Activated CD4-positive, alpha-beta T cell treated with anti-CD3 and anti-CD28 coated beads, Interleukin-2, amount 10 ng/mL, durations not matched to agents 7 days and 5 days (primary cell): Measurements from ENCODE around the gene SLC9C2. TPM values are rescaled to one million over a fixed set of nuclear protein-coding genes. Genes with fewer than 3 reads are reported as not detected.
"Not testable (repeated sequence)": the region's sequence is repeated elsewhere in the genome, so short reads cannot be mapped to it uniquely, and the experiment has no call there.

Experiments
- CTCF ChIA-PET: fragments of 350-600 bp; sonication (Branson Sonifier 250); formaldehyde crosslinking; loops from one replicate; lab custom pipeline; 2021; ENCODE audit warnings: antibody characterized with exemption; lab: Charles Lee
- POLR2A ChIA-PET: fragments of 350-600 bp; sonication (Branson Sonifier 250); formaldehyde crosslinking; loops from one replicate; lab custom pipeline; 2021; ENCODE audit warnings: antibody characterized with exemption; lab: Charles Lee
- DNase-seq: peaks from one replicate; pipeline ENCODE4 v3.0.0-alpha.2; 2020
- H3K27ac Mint-ChIP-seq: one replicate; pipeline ENCODE4 v1.8.0; 2021; ENCODE audit warnings: mild to moderate bottlenecking, moderate library complexity, mixed read lengths
- H3K27me3 Mint-ChIP-seq: one replicate; pipeline ENCODE4 v1.8.0; 2021; ENCODE audit warnings: mixed read lengths
- H3K36me3 Mint-ChIP-seq: one replicate; pipeline ENCODE4 v1.8.0; 2021; ENCODE audit warnings: low read depth, mixed read lengths
- H3K4me1 Mint-ChIP-seq: one replicate; pipeline ENCODE4 v1.8.0; 2021; ENCODE audit warnings: mixed read lengths
- H3K4me3 Mint-ChIP-seq: one replicate; pipeline ENCODE4 v1.8.0; 2021; ENCODE audit warnings: mild to moderate bottlenecking, moderate library complexity, mixed read lengths
- H3K9me3 Mint-ChIP-seq: one replicate; pipeline ENCODE4 v1.8.0; 2021; ENCODE audit warnings: mixed read lengths
- total RNA-seq, 2 experiments: library from RNA; stranded (reverse); gene quantifications; one replicate each; pipeline ENCODE4 v1.2.3, GENCODE V29; 2021

Gene SLC9C2
- total RNA-seq, 2 experiments from 2014 or later, result not detected

DNA sequence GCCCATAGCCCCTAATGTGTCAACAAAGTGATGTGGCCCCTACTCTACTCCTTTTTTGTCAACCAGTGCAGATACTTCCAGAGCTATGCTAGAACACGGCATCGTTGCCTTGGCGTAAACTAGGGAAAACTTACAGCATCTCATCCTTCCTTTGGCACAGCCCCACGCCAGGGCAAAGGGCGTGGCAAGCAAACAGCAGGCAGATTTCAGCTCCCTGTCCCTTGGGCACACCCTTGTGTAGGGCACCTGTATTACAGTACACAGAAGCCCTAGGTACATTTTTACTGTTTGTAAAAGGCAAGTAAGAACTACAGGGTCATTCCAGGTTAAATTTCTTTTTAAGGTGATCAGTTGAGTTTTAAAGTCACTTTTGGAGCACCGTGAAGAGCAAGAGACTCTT, 96.4 kb downstream of the SLC9C2 start:
- no peaks in the 10 kb centered on the region for H3K4me1 Mint-ChIP-seq
- no peak overlapping the region for H3K4me3 Mint-ChIP-seq
- ChIA-PET CTCF (interaction anchor here (0.8 to 1.0 kb wide), 3 partner anchors 11 to 37 kb away, joined by 3 read pairs; no protein-coding TSS in a partner anchor), POLR2A (no interaction called here)
- DNase-seq, result no peak
- H3K9me3 Mint-ChIP-seq, result no peaks in the 10 kb centered on the region
- no peaks in the 10 kb centered on the region for H3K36me3 Mint-ChIP-seq
- H3K27me3 Mint-ChIP-seq, result peaks cover 1% of the 10 kb centered on the region
- no peak overlapping the region for H3K27ac Mint-ChIP-seq

DNA sequence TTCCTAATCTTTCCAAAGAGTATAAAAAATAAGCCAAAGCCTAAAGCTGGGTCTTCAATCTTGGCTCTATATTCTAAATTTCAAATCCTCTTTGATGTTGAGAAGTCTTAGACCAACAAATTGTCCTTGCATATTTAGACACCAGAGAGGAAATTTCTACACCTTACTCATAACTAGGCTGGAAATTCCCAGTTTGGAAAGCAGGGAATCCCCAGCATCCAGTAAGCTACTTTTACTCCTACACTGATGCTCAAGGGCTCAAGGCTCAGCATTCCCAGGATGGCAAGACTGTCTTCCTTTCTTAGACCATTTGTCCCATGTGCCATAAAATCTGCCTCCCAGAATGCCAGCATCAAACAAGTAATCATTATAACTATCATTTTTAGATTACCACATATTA, 97.5 kb downstream of the SLC9C2 start:
- DNase-seq, result no peak
- H3K36me3 Mint-ChIP-seq, result no peaks in the 10 kb centered on the region
- H3K9me3 Mint-ChIP-seq, result no peaks in the 10 kb centered on the region
- no peaks in the 10 kb centered on the region for H3K4me1 Mint-ChIP-seq
- peaks cover 1% of the 10 kb centered on the region for H3K27me3 Mint-ChIP-seq
- ChIA-PET POLR2A (no interaction called here), CTCF (interaction anchor here (0.9 to 1.8 kb wide), 3 partner anchors 10 to 23 kb away, joined by 3 read pairs; no protein-coding TSS in a partner anchor)
- H3K27ac Mint-ChIP-seq, result no peak overlapping the region
- no peak overlapping the region for H3K4me3 Mint-ChIP-seq

GRCh38 chr1:173504268-173504667, 98.6 kb downstream of the SLC9C2 start:
- H3K4me1 Mint-ChIP-seq, result no peaks in the 10 kb centered on the region
- H3K27me3 Mint-ChIP-seq, result peaks cover 1% of the 10 kb centered on the region
- H3K9me3 Mint-ChIP-seq, result no peaks in the 10 kb centered on the region
- no peak overlapping the region for H3K4me3 Mint-ChIP-seq
- ChIA-PET POLR2A (no interaction called here), CTCF (interaction anchor here (0.5 to 1.8 kb wide), 5 partner anchors 15 to 333 kb away, joined by 3 to 4 read pairs (median 3); no protein-coding TSS in a partner anchor)
- no peaks in the 10 kb centered on the region for H3K36me3 Mint-ChIP-seq
- no peak overlapping the region for H3K27ac Mint-ChIP-seq
- DNase-seq, result no peak

- POLR2A ChIA-PET, result no interaction called here
- H3K27me3 Mint-ChIP-seq, result peaks cover 1% of the 10 kb centered on the region
- H3K27ac Mint-ChIP-seq, result no peak overlapping the region
- CTCF ChIA-PET, result no interaction called here
- H3K4me1 Mint-ChIP-seq, result no peaks in the 10 kb centered on the region
- no peaks in the 10 kb centered on the region for H3K36me3 Mint-ChIP-seq
- no peak for DNase-seq
- no peaks in the 10 kb centered on the region for H3K9me3 Mint-ChIP-seq
- no peak overlapping the region for H3K4me3 Mint-ChIP-seq
These were observed 99.5 kb downstream of the SLC9C2 start for GRCh38 chr1:173503391-173503790.

GRCh38 chr1:173502104-173502503, 100.8 kb downstream of the SLC9C2 start:
- no peak overlapping the region for H3K4me3 Mint-ChIP-seq
- CTCF ChIA-PET, result no interaction called here
- H3K27ac Mint-ChIP-seq, result no peak overlapping the region
- POLR2A ChIA-PET, result no interaction called here
- peaks cover 1% of the 10 kb centered on the region for H3K27me3 Mint-ChIP-seq
- H3K9me3 Mint-ChIP-seq, result peaks cover under 1% of the 10 kb centered on the region
- no peaks in the 10 kb centered on the region for H3K4me1 Mint-ChIP-seq
- H3K36me3 Mint-ChIP-seq, result no peaks in the 10 kb centered on the region
- no peak for DNase-seq

- H3K4me1 Mint-ChIP-seq, result no peaks in the 10 kb centered on the region
- H3K27me3 Mint-ChIP-seq, result no peaks in the 10 kb centered on the region
- no peak overlapping the region for H3K4me3 Mint-ChIP-seq
- ChIA-PET POLR2A (no interaction called here), CTCF (no interaction called here)
- DNase-seq, result no peak
- H3K36me3 Mint-ChIP-seq, result no peaks in the 10 kb centered on the region
- H3K27ac Mint-ChIP-seq, result no peak overlapping the region
- peaks cover 5% of the 10 kb centered on the region for H3K9me3 Mint-ChIP-seq
These were observed 103.1 kb downstream of the SLC9C2 start for GRCh38 chr1:173499729-173500128.

DNA sequence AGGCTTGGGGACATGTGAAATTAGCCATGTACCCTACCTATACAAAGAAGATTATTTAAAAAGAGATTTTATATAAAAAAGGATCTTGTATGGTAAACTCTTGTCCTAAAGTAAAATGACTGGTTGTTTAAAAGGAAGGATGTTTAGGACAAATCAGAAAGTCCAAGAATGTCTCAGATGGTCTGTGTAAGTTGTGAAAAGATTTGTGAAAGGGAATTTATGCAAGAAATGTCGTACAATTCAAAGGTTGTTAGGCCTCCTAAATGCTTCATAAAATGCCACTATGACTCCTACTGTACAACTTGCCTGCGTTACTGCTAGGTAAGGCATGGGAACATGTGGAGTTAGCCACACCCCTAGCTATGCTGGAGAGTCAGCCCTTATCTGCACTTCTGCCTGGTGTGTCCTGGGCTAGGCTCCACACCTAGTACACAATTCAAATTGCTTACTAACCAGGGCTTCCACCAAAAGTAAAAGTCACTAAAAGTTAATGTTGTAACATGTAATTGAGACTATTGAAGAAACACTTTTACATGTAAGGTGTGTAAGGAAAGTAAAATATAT, 106.0 kb downstream of the SLC9C2 start:
- Mint-ChIP-seq H3K4me1 (no peaks in the 10 kb centered on the region), H3K4me3 (no peak overlapping the region), H3K27me3 (no peaks in the 10 kb centered on the region), H3K36me3 (no peaks in the 10 kb centered on the region), H3K9me3 (peaks cover 5% of the 10 kb centered on the region), H3K27ac (no peak overlapping the region)
- POLR2A ChIA-PET, result no interaction called here
- CTCF ChIA-PET, result no interaction called here
- DNase-seq, result no peak

- H3K36me3 Mint-ChIP-seq, result no peaks in the 10 kb centered on the region
- H3K27ac Mint-ChIP-seq, result no peak overlapping the region
- peaks cover 5% of the 10 kb centered on the region for H3K9me3 Mint-ChIP-seq
- H3K4me3 Mint-ChIP-seq, result no peak overlapping the region
- H3K4me1 Mint-ChIP-seq, result peaks cover 4% of the 10 kb centered on the region
- POLR2A ChIA-PET, result no interaction called here
- H3K27me3 Mint-ChIP-seq, result no peaks in the 10 kb centered on the region
- DNase-seq, result no peak
- CTCF ChIA-PET, result interaction anchor here (1.2 kb wide), 1 partner anchor 10 kb away, joined by 3 read pairs; no protein-coding TSS in a partner anchor
These were observed 107.1 kb downstream of the SLC9C2 start for GRCh38 chr1:173495609-173496267.

DNA sequence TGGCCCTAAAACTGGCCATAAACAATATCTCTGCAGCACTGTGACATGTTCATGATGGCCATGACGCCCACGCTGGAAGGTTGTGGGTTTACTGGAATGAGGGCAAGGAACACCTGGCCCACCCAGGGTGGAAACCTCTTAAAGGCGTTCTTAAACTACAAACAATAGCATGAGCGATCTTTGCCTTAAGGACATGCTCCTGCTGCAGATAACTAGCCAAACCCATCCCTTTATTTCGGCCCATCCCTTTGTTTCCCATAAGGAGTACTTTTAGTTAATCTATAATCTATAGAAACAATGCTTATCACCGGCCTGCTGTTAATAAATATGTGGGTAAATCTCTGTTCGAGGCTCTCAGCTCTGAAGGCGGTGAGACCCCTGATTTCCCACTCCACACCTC, 109.7 kb downstream of the SLC9C2 start:
- H3K27ac Mint-ChIP-seq, DNase-seq, POLR2A ChIA-PET, CTCF ChIA-PET, H3K4me1 Mint-ChIP-seq, H3K9me3 Mint-ChIP-seq, H3K4me3 Mint-ChIP-seq, H3K27me3 Mint-ChIP-seq: not testable (repeated sequence)
- peaks cover 11% of the 10 kb centered on the region for H3K36me3 Mint-ChIP-seq

- Mint-ChIP-seq H3K27me3 (no peaks in the 10 kb centered on the region), H3K4me3 (no peak overlapping the region), H3K4me1 (peaks cover 4% of the 10 kb centered on the region), H3K9me3 (no peaks in the 10 kb centered on the region), H3K27ac (no peak overlapping the region), H3K36me3 (peaks cover 26% of the 10 kb centered on the region)
- ChIA-PET CTCF (interaction anchor here (1.3 kb wide), 1 partner anchor 14 kb away, joined by 4 read pairs; no protein-coding TSS in a partner anchor), POLR2A (no interaction called here)
- no peak for DNase-seq
These were observed 111.4 kb downstream of the SLC9C2 start for GRCh38 chr1:173491508-173491907.

DNA sequence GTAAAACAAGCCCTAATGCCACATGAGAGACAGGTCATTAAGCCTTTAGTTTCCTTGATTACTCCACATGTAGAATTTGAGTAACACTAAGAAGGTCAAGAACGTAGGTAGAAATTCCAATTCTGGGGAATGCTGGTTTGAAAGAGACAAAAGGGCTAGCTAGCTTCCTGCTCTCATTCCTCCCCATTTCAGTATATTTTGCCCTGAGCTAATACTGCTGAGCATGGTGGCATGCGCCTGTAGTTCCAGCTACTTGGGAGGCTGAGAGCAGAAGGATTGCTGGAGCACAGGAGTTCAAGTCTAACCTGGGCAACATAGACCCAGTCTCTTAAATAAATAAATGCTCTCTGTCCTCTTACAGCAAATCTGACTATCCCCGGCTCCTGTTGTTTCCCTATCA, 112.9 kb downstream of the SLC9C2 start:
- ChIA-PET POLR2A (no interaction called here), CTCF (no interaction called here)
- Mint-ChIP-seq H3K4me3 (no peak overlapping the region), H3K36me3 (peaks cover 41% of the 10 kb centered on the region), H3K9me3 (no peaks in the 10 kb centered on the region), H3K27ac (no peak overlapping the region), H3K27me3 (no peaks in the 10 kb centered on the region), H3K4me1 (peaks cover 4% of the 10 kb centered on the region)
- no peak for DNase-seq

- Mint-ChIP-seq H3K27me3 (no peaks in the 10 kb centered on the region), H3K9me3 (no peaks in the 10 kb centered on the region), H3K27ac (no peak overlapping the region), H3K4me3 (no peak overlapping the region), H3K4me1 (peaks cover 4% of the 10 kb centered on the region), H3K36me3 (peaks cover 48% of the 10 kb centered on the region)
- ChIA-PET CTCF (interaction anchor here (1.2 kb wide), 1 partner anchor 59 kb away, joined by 3 read pairs; no protein-coding TSS in a partner anchor), POLR2A (no interaction called here)
- DNase-seq, result no peak
These were observed 113.7 kb downstream of the SLC9C2 start for GRCh38 chr1:173489149-173489600.

GRCh38 chr1:173488001-173488400, 114.9 kb downstream of the SLC9C2 start:
- Mint-ChIP-seq H3K27ac (no peak overlapping the region), H3K9me3 (no peaks in the 10 kb centered on the region), H3K27me3 (no peaks in the 10 kb centered on the region), H3K4me1 (peaks cover 4% of the 10 kb centered on the region), H3K4me3 (no peak overlapping the region), H3K36me3 (peaks cover 52% of the 10 kb centered on the region)
- POLR2A ChIA-PET, result no interaction called here
- CTCF ChIA-PET, result interaction anchor here (0.8 to 1.2 kb wide), 2 partner anchors 58 to 64 kb away, joined by 3 read pairs; no protein-coding TSS in a partner anchor
- DNase-seq, result no peak
